ENCODE results near the gene GRIK3.

DNA sequence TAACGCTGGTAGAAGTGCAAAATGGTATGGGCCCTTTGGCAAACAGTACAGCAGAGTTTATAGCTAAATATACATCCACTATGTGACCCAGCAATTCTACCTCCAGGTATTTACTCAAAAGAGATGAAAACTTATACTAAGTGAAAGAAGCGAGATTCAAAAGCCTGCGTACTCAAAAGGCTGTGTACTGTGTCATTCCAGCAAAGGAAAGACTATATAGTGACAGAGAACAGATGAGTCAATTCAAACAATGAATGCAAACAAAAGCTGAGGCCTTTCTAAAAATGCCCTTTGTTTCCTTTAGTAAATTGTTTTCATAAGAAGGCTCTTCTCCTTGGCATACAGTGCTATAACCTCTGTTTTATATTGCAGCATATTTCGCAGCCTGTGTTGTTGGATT lies 282.8 kb downstream of the GRIK3 start:
- no peak for TF ChIP-seq POLR2A (IDR thresholded peaks at IDR 0.05)
- no peak for TF ChIP-seq CTCF (IDR thresholded peaks at IDR 0.05)
